ENCODE results near the gene LRBA.

The LRBA gene

DNA sequence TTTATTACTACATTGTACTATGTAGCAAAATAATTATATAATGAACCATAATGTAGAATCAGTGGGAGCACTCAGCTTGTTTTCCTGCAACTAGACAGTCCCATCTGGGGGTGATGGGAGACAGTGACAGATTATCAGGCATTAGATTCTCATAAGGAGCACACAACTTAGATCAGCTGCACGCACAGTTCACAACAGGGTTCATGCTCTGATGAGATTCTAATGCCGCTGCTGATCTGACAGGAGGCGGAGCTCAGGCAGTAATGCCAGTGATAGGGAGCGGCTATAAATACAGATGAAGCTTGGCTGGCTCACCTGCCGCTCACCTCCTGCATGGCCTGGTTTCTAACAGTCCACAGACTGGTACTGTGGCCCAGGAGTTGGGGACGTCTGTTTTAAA lies 233.9 kb downstream of the LRBA start:
- H3K27me3 ChIP-seq (replicated peaks; ENCODE audit: insufficient read depth, low read length): no peaks in the 10 kb centered on the region
- H3K9me3 ChIP-seq (replicated peaks; ENCODE audit: insufficient read depth, low read length): no peaks in the 10 kb centered on the region
- H3K4me3 ChIP-seq (ENCODE audit: low read length): no peak overlapping the region
- H3K4me2 ChIP-seq (ENCODE audit: low read depth, low read length): no peak overlapping the region
- H3K9me2 ChIP-seq (replicated peaks; ENCODE audit: insufficient read depth, low read length): no peaks in the 10 kb centered on the region
- H4K20me1 ChIP-seq (ENCODE audit: insufficient read depth, low read length): no peaks in the 10 kb centered on the region
- no peak for TF ChIP-seq CTCF (IDR thresholded peaks at IDR 0.05; ENCODE audit: low read length)
- H3F3A ChIP-seq (ENCODE audit: insufficient read depth, low read length): no peaks in the 10 kb centered on the region
- no peaks in the 10 kb centered on the region for H3K79me2 ChIP-seq (ENCODE audit: low read length)
- no peaks in the 10 kb centered on the region for H3K4me1 ChIP-seq (ENCODE audit: low read length)
- no peak overlapping the region for H3K9ac ChIP-seq (ENCODE audit: low read length)
- no peaks in the 10 kb centered on the region for H3K36me3 ChIP-seq (replicated peaks; ENCODE audit: insufficient read depth, low read length)
- H2AFZ ChIP-seq (ENCODE audit: low read length): no peak overlapping the region
- no peak for DNase-seq
- H3K27ac ChIP-seq (ENCODE audit: low read length): no peak overlapping the region

- TF ChIP-seq EZH2phosphoT487 (IDR thresholded peaks at IDR 0.05; ENCODE audit: low read length): no peak
- TF ChIP-seq EZH2 (optimal IDR thresholded peaks at IDR 0.05; ENCODE audit: low read depth, low read length): no peak
- no peak for TF ChIP-seq CTCF (IDR thresholded peaks at IDR 0.05; ENCODE audit: low read length)
- H3K27me3 ChIP-seq (replicated peaks; ENCODE audit: insufficient read depth, low read length): no peaks in the 10 kb centered on the region
Measured at GRCh38 chr4:150779707-150780106, 235.4 kb downstream of the LRBA start.

DNA sequence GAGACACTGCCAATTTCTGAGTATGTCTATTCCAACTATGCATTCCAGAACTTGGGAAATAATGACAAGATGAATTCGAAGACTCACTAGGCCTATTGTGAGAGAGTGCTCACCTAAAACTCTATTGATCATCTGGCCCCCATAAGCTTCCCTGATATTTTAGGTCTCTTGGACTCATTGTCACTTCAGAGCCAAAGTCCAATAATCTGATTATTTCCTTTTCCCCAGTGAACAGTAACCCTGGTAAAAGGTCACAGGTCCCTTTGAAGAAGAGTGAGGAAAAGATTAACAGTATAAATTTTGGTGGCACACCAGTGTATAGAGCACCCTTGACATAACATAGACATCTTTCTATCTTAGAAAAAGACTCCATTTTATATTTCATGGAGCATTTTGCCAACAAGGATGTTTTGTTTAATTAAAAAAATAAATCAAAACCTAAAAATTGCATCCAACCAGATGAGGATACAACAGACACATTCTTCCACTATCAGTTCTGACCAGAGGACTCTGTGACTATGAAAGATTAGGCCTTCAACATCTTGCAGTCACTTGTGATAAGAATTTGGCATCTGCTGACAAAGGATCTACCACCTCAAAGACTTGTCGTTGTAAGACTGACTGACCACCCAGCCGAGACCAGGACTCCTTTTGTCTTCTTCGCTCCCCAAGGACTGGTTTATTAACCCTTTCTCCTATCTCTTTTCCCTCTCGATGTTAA lies 241.2 kb downstream of the LRBA start:
- Histone ChIP-seq H3K4me3 (ENCODE audit: low read length) (no peak overlapping the region), H3K4me2 (ENCODE audit: low read depth, low read length) (no peak overlapping the region), H3K79me2 (ENCODE audit: low read length) (no peaks in the 10 kb centered on the region), H3K27me3 (replicated peaks; ENCODE audit: insufficient read depth, low read length) (no peaks in the 10 kb centered on the region), H4K20me1 (ENCODE audit: insufficient read depth, low read length) (no peaks in the 10 kb centered on the region), H3K27ac (ENCODE audit: low read length) (no peak overlapping the region), H3K9ac (ENCODE audit: low read length) (no peak overlapping the region), H3K4me1 (ENCODE audit: low read length) (peaks cover 5% of the 10 kb centered on the region; the same call in 1 of the 2 replicates), H3K9me2 (replicated peaks; ENCODE audit: insufficient read depth, low read length) (no peaks in the 10 kb centered on the region), H3F3A (ENCODE audit: insufficient read depth, low read length) (no peaks in the 10 kb centered on the region), H3K36me3 (replicated peaks; ENCODE audit: insufficient read depth, low read length) (no peaks in the 10 kb centered on the region), H2AFZ (ENCODE audit: low read length) (no peak overlapping the region), H3K9me3 (replicated peaks; ENCODE audit: insufficient read depth, low read length) (no peaks in the 10 kb centered on the region)
- no peak for DNase-seq
- TF ChIP-seq EZH2 (optimal IDR thresholded peaks at IDR 0.05; ENCODE audit: low read depth, low read length): no peak
- no peak for TF ChIP-seq EZH2phosphoT487 (IDR thresholded peaks at IDR 0.05; ENCODE audit: low read length)
- no peak for TF ChIP-seq CTCF (IDR thresholded peaks at IDR 0.05; ENCODE audit: low read length)

More at GRCh38 chr4:150779707-150780106, 235.4 kb downstream of the LRBA start:
- H3K4me1 ChIP-seq (ENCODE audit: low read length): no peaks in the 10 kb centered on the region
- no peaks in the 10 kb centered on the region for H3K9me3 ChIP-seq (replicated peaks; ENCODE audit: insufficient read depth, low read length)
- H3F3A ChIP-seq (ENCODE audit: insufficient read depth, low read length): no peaks in the 10 kb centered on the region
- H4K20me1 ChIP-seq (ENCODE audit: insufficient read depth, low read length): no peaks in the 10 kb centered on the region
- no peaks in the 10 kb centered on the region for H3K9me2 ChIP-seq (replicated peaks; ENCODE audit: insufficient read depth, low read length)
- no peaks in the 10 kb centered on the region for H3K36me3 ChIP-seq (replicated peaks; ENCODE audit: insufficient read depth, low read length)
- H2AFZ ChIP-seq (ENCODE audit: low read length): no peak overlapping the region
- H3K4me2 ChIP-seq (ENCODE audit: low read depth, low read length): no peak overlapping the region
- no peak overlapping the region for H3K4me3 ChIP-seq (ENCODE audit: low read length)
- H3K27ac ChIP-seq (ENCODE audit: low read length): no peak overlapping the region
- no peak overlapping the region for H3K9ac ChIP-seq (ENCODE audit: low read length)
- H3K79me2 ChIP-seq (ENCODE audit: low read length): no peaks in the 10 kb centered on the region
- DNase-seq: no peak

Data from MM.1S (cell line).